Measurements from ENCODE around the gene CNP.
"Not testable (repeated sequence)": the region's sequence is repeated elsewhere in the genome, so short reads cannot be mapped to it uniquely, and the experiment has no call there.

The CNP gene

GRCh38 chr17:41966463-41967140 lies at the start of gene CNP:
TSS of gene CNP (plus strand) at chr17:41966795. CDS start at chr17:41966885, 90 bp downstream.
- DNase-seq, result peak; percentile 95

- no peak for DNase-seq
These were observed 49.4 kb upstream of the CNP start for GRCh38 chr17:41917192-41917591.

GRCh38 chr17:41917679-41918313 lies 48.8 kb upstream of the CNP start:
- DNase-seq, result no peak

- DNase-seq, result peak; percentile 100
These were observed 48.1 kb upstream of the CNP start, which contains the start of gene ACLY for GRCh38 chr17:41918314-41919164. TSS of gene ACLY (minus strand) at chr17:41918951. CDS start at chr17:41913873, 5,078 bp downstream.

GRCh38 chr17:41919165-41919817 lies 47.3 kb upstream of the CNP start:
- DNase-seq, result peak; percentile 96

- DNase-seq, result peak; percentile 77
These were observed 46.6 kb upstream of the CNP start for GRCh38 chr17:41919840-41920579.

GRCh38 chr17:41920580-41920955 lies 46.0 kb upstream of the CNP start:
- DNase-seq, result no peak

GRCh38 chr17:41925991-41926590 lies 40.5 kb upstream of the CNP start:
- DNase-seq, result no peak

GRCh38 chr17:41928693-41929251 lies 37.8 kb upstream of the CNP start:
- no peak for DNase-seq

- DNase-seq, result peak; percentile 100
These were observed 36.4 kb upstream of the CNP start, which contains the start of gene ODAD4 for GRCh38 chr17:41930009-41930832. TSS of gene ODAD4 (plus strand) at chr17:41930617. CDS start at chr17:41930724, 107 bp downstream.

GRCh38 chr17:41930833-41931156 lies 35.8 kb upstream of the CNP start:
- not testable (repeated sequence) for DNase-seq

- not testable (repeated sequence) for DNase-seq
These were observed 34.9 kb upstream of the CNP start for GRCh38 chr17:41931715-41932114.

- DNase-seq, result no peak
These were observed 33.7 kb upstream of the CNP start for GRCh38 chr17:41932816-41933389.

GRCh38 chr17:41935641-41936040 lies 31.0 kb upstream of the CNP start:
- no peak for DNase-seq

- no peak for DNase-seq
These were observed 28.3 kb upstream of the CNP start for GRCh38 chr17:41937970-41938954.

GRCh38 chr17:41939044-41939692 lies 27.4 kb upstream of the CNP start:
- no peak for DNase-seq

- no peak for DNase-seq
These were observed 26.9 kb upstream of the CNP start for GRCh38 chr17:41939693-41940090.

GRCh38 chr17:41941168-41941567 lies 25.4 kb upstream of the CNP start:
- peak; percentile 62 for DNase-seq

Measured in islet precursor cell (in vitro differentiated cells).